ENCODE results near the gene ABCA13.

GRCh38 chr7:48279420-48279819 is 108.2 kb downstream of the ABCA13 start:
- TF ChIP-seq EZH2 (IDR thresholded peaks at IDR 0.05; ENCODE audit: insufficient read depth, low read length): no peak
- TF ChIP-seq CTCF (IDR thresholded peaks at IDR 0.05; ENCODE audit: insufficient read depth, low read depth, low read length): no peak
